Nucleus accumbens (tissue), 56 donors: ENCODE data around the gene GALNT13.
"Not testable (repeated sequence)": the region's sequence is repeated elsewhere in the genome, so short reads cannot be mapped to it uniquely, and the experiment has no call there.

ENCODE experiments used
- DNase-seq, 56 donors: peaks; one replicate each; lab custom pipeline; 2025; lab: John Stamatoyannopoulos, UW

The GALNT13 gene

GRCh38 chr2:154457286-154457685, 585.6 kb downstream of the GALNT13 start:
- DNase-seq = no peak

GRCh38 chr2:154459286-154459685, 587.6 kb downstream of the GALNT13 start:
- no peak for DNase-seq

GRCh38 chr2:154462634-154463033, 590.9 kb downstream of the GALNT13 start:
- DNase-seq = no peak

GRCh38 chr2:154466226-154466625, 594.5 kb downstream of the GALNT13 start:
- DNase-seq = no peak

GRCh38 chr2:154470376-154470775, 598.7 kb downstream of the GALNT13 start:
- no peak for DNase-seq

- not testable (repeated sequence) for DNase-seq
These were observed 599.8 kb downstream of the GALNT13 start for GRCh38 chr2:154471492-154471891.

GRCh38 chr2:154477319-154477718, 605.6 kb downstream of the GALNT13 start:
- DNase-seq = no peak

- no peak for DNase-seq
These were observed 608.8 kb downstream of the GALNT13 start for GRCh38 chr2:154480521-154480920.

- no peak for DNase-seq
These were observed 609.6 kb downstream of the GALNT13 start for GRCh38 chr2:154481336-154481735.

GRCh38 chr2:154484338-154485099, 612.8 kb downstream of the GALNT13 start:
- DNase-seq = peak in 1 of 56 donors; percentile 1

- no peak for DNase-seq
These were observed 617.1 kb downstream of the GALNT13 start for GRCh38 chr2:154488801-154489200.

- no peak for DNase-seq
These were observed 617.6 kb downstream of the GALNT13 start for GRCh38 chr2:154489266-154489858.

GRCh38 chr2:154490530-154490929, 618.8 kb downstream of the GALNT13 start:
- no peak for DNase-seq

- DNase-seq = no peak
These were observed 623.7 kb downstream of the GALNT13 start for GRCh38 chr2:154495455-154495868.

- DNase-seq = no peak
These were observed 625.3 kb downstream of the GALNT13 start for GRCh38 chr2:154497019-154497418.
